ENCODE data around the gene USPL1. TPM values are rescaled to one million over a fixed set of nuclear protein-coding genes. Genes with fewer than 3 reads are reported as not detected.

USPL1 gene
- total RNA-seq, 1 donor from 2014 or later = 24.9 TPM

DNA sequence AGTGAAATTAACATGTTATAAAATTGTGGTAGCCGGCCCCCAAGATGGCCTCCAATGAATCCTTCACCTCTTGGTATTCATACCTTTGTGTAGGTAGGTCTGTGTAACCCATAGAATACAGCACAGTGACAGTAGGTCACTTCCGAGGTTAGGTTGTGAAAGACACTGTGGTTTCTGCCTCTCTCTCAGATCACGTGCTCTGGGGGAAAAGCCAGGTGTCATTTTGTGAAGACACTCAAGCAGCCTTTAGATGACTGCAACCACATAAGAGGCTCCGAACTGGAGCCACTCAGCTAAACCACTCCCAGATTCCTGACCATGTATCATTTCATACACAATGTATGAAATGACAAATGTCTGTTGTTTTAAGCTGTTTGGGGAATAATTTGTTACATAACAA lies 9.8 kb upstream of the USPL1 start:
- Mint-ChIP-seq H3K36me3 (ENCODE audit: low read depth) (peaks cover 2% of the 10 kb centered on the region), H3K4me3 (no peak overlapping the region), H3K27ac (ENCODE audit: unreplicated experiment) (no peak overlapping the region), H3K9me3 (peaks cover 2% of the 10 kb centered on the region), H3K27me3 (ENCODE audit: low read depth) (no peaks in the 10 kb centered on the region), H3K4me1 (peaks cover 3% of the 10 kb centered on the region)
- TF ChIP-seq CTCF (conservative IDR thresholded peaks at IDR 0.05) = no peak
- DNase-seq (ENCODE audit: low read depth, low spot score) = no peak

DNA sequence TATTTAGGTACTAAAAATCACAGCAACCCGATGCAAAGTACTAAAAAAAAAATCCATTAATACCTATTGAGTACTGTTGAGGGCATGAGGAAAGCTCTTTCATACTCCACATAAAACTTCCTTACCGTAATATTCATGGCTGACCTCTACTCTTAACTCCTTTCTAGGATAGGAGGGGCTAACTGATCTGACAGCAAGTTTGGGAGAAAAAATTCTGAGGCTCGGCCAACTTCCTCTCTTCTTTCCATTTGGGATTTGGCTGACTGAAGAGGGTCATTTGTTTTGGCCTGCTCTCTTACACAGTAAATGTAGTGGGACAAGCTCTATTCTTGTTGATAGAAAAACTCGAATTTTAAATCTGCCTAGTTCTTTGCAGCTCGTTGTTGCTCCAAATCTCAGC lies 9.4 kb upstream of the USPL1 start:
- Mint-ChIP-seq H3K4me3 (no peak overlapping the region), H3K27ac (ENCODE audit: unreplicated experiment) (no peak overlapping the region), H3K27me3 (ENCODE audit: low read depth) (no peaks in the 10 kb centered on the region), H3K36me3 (ENCODE audit: low read depth) (peaks cover 2% of the 10 kb centered on the region), H3K9me3 (peaks cover 2% of the 10 kb centered on the region), H3K4me1 (peaks cover 3% of the 10 kb centered on the region)
- DNase-seq (ENCODE audit: low read depth, low spot score) = no peak
- TF ChIP-seq CTCF (conservative IDR thresholded peaks at IDR 0.05) = no peak

GRCh38 chr13:30610311-30610710 lies 7.4 kb upstream of the USPL1 start:
- no peaks in the 10 kb centered on the region for H3K36me3 Mint-ChIP-seq (ENCODE audit: low read depth)
- peaks cover 3% of the 10 kb centered on the region for H3K4me1 Mint-ChIP-seq
- no peaks in the 10 kb centered on the region for H3K27me3 Mint-ChIP-seq (ENCODE audit: low read depth)
- no peak for TF ChIP-seq CTCF (conservative IDR thresholded peaks at IDR 0.05)
- no peaks in the 10 kb centered on the region for H3K9me3 Mint-ChIP-seq
- H3K27ac Mint-ChIP-seq (ENCODE audit: unreplicated experiment) = no peak overlapping the region
- H3K4me3 Mint-ChIP-seq = no peak overlapping the region
- no peak for DNase-seq (ENCODE audit: low read depth, low spot score)

DNA sequence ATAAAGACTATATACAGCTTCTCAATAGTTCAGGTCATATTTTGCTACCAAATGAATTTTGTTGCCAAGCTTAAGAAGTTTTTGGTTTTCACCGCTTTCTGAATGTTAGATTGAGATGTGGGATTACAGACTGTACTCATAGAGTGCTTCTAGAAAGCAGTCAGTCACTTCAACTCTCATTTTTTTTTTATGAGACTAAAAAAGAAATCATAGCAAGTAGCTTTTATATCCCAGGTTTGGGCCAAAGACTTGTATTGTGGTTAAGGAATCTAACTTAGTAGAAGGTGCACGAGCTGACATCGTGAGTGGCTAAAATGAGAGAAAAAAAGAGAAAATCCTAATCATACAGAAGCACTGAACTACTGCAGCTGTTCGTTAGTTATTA lies 2.2 kb upstream of the USPL1 start:
- H3K9me3 Mint-ChIP-seq = no peaks in the 10 kb centered on the region
- H3K4me3 Mint-ChIP-seq = no peak overlapping the region
- peaks cover 8% of the 10 kb centered on the region for H3K4me1 Mint-ChIP-seq
- H3K27me3 Mint-ChIP-seq (ENCODE audit: low read depth) = no peaks in the 10 kb centered on the region
- no peak for TF ChIP-seq CTCF (conservative IDR thresholded peaks at IDR 0.05)
- peak overlapping the region; percentile 97 for H3K27ac Mint-ChIP-seq (ENCODE audit: unreplicated experiment)
- DNase-seq (ENCODE audit: low read depth, low spot score) = no peak
- no peaks in the 10 kb centered on the region for H3K36me3 Mint-ChIP-seq (ENCODE audit: low read depth)

GRCh38 chr13:30615866-30616541 lies 1.7 kb upstream of the USPL1 start:
- TF ChIP-seq CTCF (conservative IDR thresholded peaks at IDR 0.05) = no peak
- Mint-ChIP-seq H3K27me3 (ENCODE audit: low read depth) (no peaks in the 10 kb centered on the region), H3K9me3 (no peaks in the 10 kb centered on the region), H3K4me3 (no peak overlapping the region), H3K4me1 (peaks cover 10% of the 10 kb centered on the region), H3K27ac (ENCODE audit: unreplicated experiment) (peak overlapping the region; percentile 97), H3K36me3 (ENCODE audit: low read depth) (no peaks in the 10 kb centered on the region)
- DNase-seq (ENCODE audit: low read depth, low spot score) = no peak
